Left cardiac atrium (tissue), 4 donors: ENCODE results near the gene LGR4. TPM values are rescaled to one million over a fixed set of nuclear protein-coding genes. Genes with fewer than 3 reads are reported as not detected.

Experiments used
- ATAC-seq, 2 donors: fragments of 200-7000 bp; cut with Tn5 transposase; one replicate each; pipeline ENCODE4 v1.9.1; 2020; ENCODE audit warnings: mild to moderate bottlenecking in 2 of 2, moderate library complexity in 2 of 2
- DNase-seq: peaks from one replicate; pipeline ENCODE4 v3.0.0-alpha.2; 2020
- intact Hi-C, 2 donors: fragments of 100-400 bp; cut with DNase I; formaldehyde crosslinking; loops; one replicate each; pipeline versions ENCODE4 v1.14.1 to v1.15.1; 2022 to 2023
- total RNA-seq, 2 donors: library from RNA; stranded (reverse); fragmentation: NEBNext Ultra II Directional; extraction: Animal tissue kit (Norgen Biotek cat#: 25700); gene quantifications; one replicate each; pipeline ENCODE4 v1.2.1, GENCODE V29; 2021
- donor health status: DM: no; HTN: yes; CAD: no.
- donor health status: DM: no; HTN: yes; CAD: no; lungs with severe emphysema.
- donor health status: DM: yes; HTN: yes; CAD: no.
- donor health status: Dilated cardiomyopathy.

LGR4 gene
- total RNA-seq, 2 donors from 2014 or later, result 29.0 to 33.3 TPM

GRCh38 chr11:27363576-27364117 lies 108.9 kb downstream of the LGR4 start:
- intact Hi-C loops, result loop anchor here in 1 of 2 donors (10.0 kb wide), 1 partner anchor 111 kb away; the partner anchor contains the start of gene LGR4
- DNase-seq (no peak), ATAC-seq (no peak)

- intact Hi-C loops, result loop anchor here in 1 of 2 donors (10.0 kb wide), 1 partner anchor 112 kb away; the partner anchor contains the start of gene LGR4
- ATAC-seq (peak; percentile 99 to 100), DNase-seq (peak; percentile 93)
These were observed 109.6 kb downstream of the LGR4 start, which contains the start of gene CCDC34 for GRCh38 chr11:27362749-27363575. Gene CCDC34 (minus strand): TSS chr11:27363215. CDS start chr11:27363194, 21 bp downstream.

- intact Hi-C loops, result loop anchor here in 1 of 2 donors (10.0 kb wide), 1 partner anchor 113 kb away; the partner anchor contains the start of gene LGR4
- ATAC-seq (no peak), DNase-seq (no peak)
These were observed 110.8 kb downstream of the LGR4 start for GRCh38 chr11:27361649-27362431.

- intact Hi-C loops, result loop anchor here in 1 of 2 donors (10.0 kb wide), 1 partner anchor 173 kb away; no protein-coding TSS in a partner anchor
- DNase-seq (no peak), ATAC-seq (no peak)
These were observed 114.3 kb downstream of the LGR4 start for GRCh38 chr11:27358296-27358695.

- DNase-seq (no peak), ATAC-seq (no peak)
- intact Hi-C loops, result loop anchor here in 1 of 2 donors (10.0 kb wide), 1 partner anchor 172 kb away; no protein-coding TSS in a partner anchor
These were observed 115.3 kb downstream of the LGR4 start for GRCh38 chr11:27357250-27357649.

- intact Hi-C loops, result loop anchor here in 1 of 2 donors (10.0 kb wide), 1 partner anchor 172 kb away; no protein-coding TSS in a partner anchor
- DNase-seq (no peak), ATAC-seq (no peak)
These were observed 115.9 kb downstream of the LGR4 start for GRCh38 chr11:27356624-27357222.

GRCh38 chr11:27355575-27356104 lies 117.0 kb downstream of the LGR4 start:
- intact Hi-C loops, result loop anchor here in 1 of 2 donors (10.0 kb wide), 1 partner anchor 171 kb away; no protein-coding TSS in a partner anchor

GRCh38 chr11:27354359-27354965 lies 118.1 kb downstream of the LGR4 start:
- intact Hi-C loops, result loop anchor here in 1 of 2 donors (10.0 kb wide), 1 partner anchor 170 kb away; no protein-coding TSS in a partner anchor
- DNase-seq, result no peak
- ATAC-seq, result no peak

More at GRCh38 chr11:27355575-27356104, 117.0 kb downstream of the LGR4 start:
- DNase-seq (no peak), ATAC-seq (peak in 1 of 2 donors; percentile 63)

- DNase-seq (no peak), ATAC-seq (peak in 1 of 2 donors; percentile 31)
- intact Hi-C loops, result loop anchor here in 1 of 2 donors (10.0 kb wide), 1 partner anchor 169 kb away; no protein-coding TSS in a partner anchor
These were observed 118.8 kb downstream of the LGR4 start for GRCh38 chr11:27353593-27354358.

GRCh38 chr11:27352781-27353180 lies 119.8 kb downstream of the LGR4 start:
- no peak for ATAC-seq
- intact Hi-C loops, result loop anchor here in 1 of 2 donors (10.0 kb wide), 1 partner anchor 168 kb away; no protein-coding TSS in a partner anchor
- DNase-seq, result no peak

- ATAC-seq (peak in 1 of 2 donors; percentile 38), DNase-seq (no peak)
- intact Hi-C loops, result loop anchor here in 1 of 2 donors (10.0 kb wide), 1 partner anchor 166 kb away; no protein-coding TSS in a partner anchor
These were observed 122.1 kb downstream of the LGR4 start for GRCh38 chr11:27350511-27350910.

- ATAC-seq (no peak), DNase-seq (no peak)
- intact Hi-C loops, result loop anchor here in 1 of 2 donors (10.0 kb wide), 1 partner anchor 165 kb away; no protein-coding TSS in a partner anchor
These were observed 122.7 kb downstream of the LGR4 start for GRCh38 chr11:27349919-27350318.

- DNase-seq (no peak), ATAC-seq (no peak)
- intact Hi-C loops, result no loop called here
These were observed 124.2 kb downstream of the LGR4 start for GRCh38 chr11:27348340-27348873.

- intact Hi-C loops, result no loop called here
- DNase-seq (no peak), ATAC-seq (no peak)
These were observed 124.9 kb downstream of the LGR4 start for GRCh38 chr11:27347359-27348339.

GRCh38 chr11:27339941-27340340 lies 132.6 kb downstream of the LGR4 start:
- DNase-seq (no peak), ATAC-seq (peak; percentile 87 to 93)
- intact Hi-C loops, result no loop called here
